ENCODE data around the gene C22orf42.
A peak's percentile ranks its signal among the peaks of the same experiment; 100 is the strongest.

Gene C22orf42

GRCh38 chr22:32164075-32164860, 5.2 kb upstream of the C22orf42 start:
- no peak for TF ChIP-seq CTCF (IDR thresholded peaks at IDR 0.05)

GRCh38 chr22:32144496-32145274, 14.4 kb downstream of the C22orf42 start:
- no peak for TF ChIP-seq CTCF (IDR thresholded peaks at IDR 0.05)

GRCh38 chr22:32142600-32142999, 16.5 kb downstream of the C22orf42 start:
- TF ChIP-seq CTCF (IDR thresholded peaks at IDR 0.05), result no peak

GRCh38 chr22:32140688-32141087, 18.4 kb downstream of the C22orf42 start:
- TF ChIP-seq CTCF (IDR thresholded peaks at IDR 0.05), result peak; percentile 41; the same call in 1 of the 2 replicates

- no peak for TF ChIP-seq CTCF (IDR thresholded peaks at IDR 0.05)
Measured at GRCh38 chr22:32132783-32133182, 26.3 kb downstream of the C22orf42 start.

GRCh38 chr22:32132126-32132525, 27.0 kb downstream of the C22orf42 start:
- no peak for TF ChIP-seq CTCF (IDR thresholded peaks at IDR 0.05)

- TF ChIP-seq CTCF (IDR thresholded peaks at IDR 0.05), result no peak
Measured at GRCh38 chr22:32130464-32130863, 28.6 kb downstream of the C22orf42 start.

All from LNCAP (cell line).